OCI-LY7 (cell line): Measurements from ENCODE around the gene DYNC2H1. TPM values are rescaled to one million over a fixed set of nuclear protein-coding genes. Genes with fewer than 3 reads are reported as not detected.

ENCODE experiments used
- BruUV-seq: library from RNA; stranded (reverse); fragments of 400-500 nt; replicated peaks from 2 replicates; lab custom pipeline; 2021; lab: Mats Ljungman, UMichigan
- CTCF ChIA-PET: fragments of 300-600 bp; sonication (Branson Sonifier 250); formaldehyde crosslinking; loops from one replicate; lab custom pipeline; 2022; ENCODE audit warnings: antibody characterized with exemption; ENCODE audit not compliant: unreplicated experiment; lab: Charles Lee
- POLR2A ChIA-PET: fragments of 300-600 bp; sonication (Branson Sonifier 250); formaldehyde crosslinking; loops from one replicate; lab custom pipeline; 2022; ENCODE audit warnings: antibody characterized with exemption; lab: Charles Lee
- DNase-seq: peaks from one replicate; pipeline ENCODE4 v3.0.0-alpha.2; 2015; ENCODE audit warnings: low spot score
- H2AFZ ChIP-seq: fragments of 200-600 bp; sonication (generic), shearing (Covaris generic); 2 replicates; pipeline ENCODE4 v1.6.1; 2014; ENCODE audit warnings: mild to moderate bottlenecking, antibody characterized with exemption, low read length, moderate library complexity
- H3K27ac ChIP-seq: fragments of 200-600 bp; sonication (generic); 2 replicates; pipeline ENCODE4 v1.5.1; 2014; ENCODE audit warnings: mixed run types, low read depth, mild to moderate bottlenecking, moderate library complexity, low read length, inconsistent platforms; ENCODE audit not compliant: poor library complexity, severe bottlenecking
- H3K36me3 ChIP-seq: fragments of 200-600 bp; sonication (generic); 2 replicates; pipeline ENCODE4 v1.6.1; 2014; ENCODE audit warnings: mild to moderate bottlenecking, antibody characterized with exemption, low read length, moderate library complexity, mixed read lengths; ENCODE audit not compliant: insufficient read depth
- H3K4me1 ChIP-seq: fragments of 200-600 bp; sonication (generic); 2 replicates; pipeline ENCODE4 v1.5.1; 2014; ENCODE audit warnings: mild to moderate bottlenecking, low read length; ENCODE audit not compliant: insufficient read depth, poor library complexity, severe bottlenecking
- H3K4me2 ChIP-seq: fragments of 200-600 bp; sonication (generic); 2 replicates; pipeline ENCODE4 v1.6.1; 2014; ENCODE audit warnings: mild to moderate bottlenecking, low read length
- H3K4me3 ChIP-seq: fragments of 200-600 bp; sonication (generic); 2 replicates; pipeline ENCODE4 v1.5.1; 2014; ENCODE audit warnings: mild to moderate bottlenecking, low read depth, low read length; ENCODE audit not compliant: poor library complexity, severe bottlenecking
- H3K79me2 ChIP-seq: fragments of 200-600 bp; sonication (generic); 2 replicates; pipeline ENCODE4 v1.6.1; 2016; ENCODE audit warnings: low read depth, mild to moderate bottlenecking, low read length, moderate library complexity, mixed read lengths; ENCODE audit not compliant: insufficient read depth
- H3K9me2 ChIP-seq: fragments of 200-600 bp; sonication (generic); 2 replicates; pipeline ENCODE4 v1.6.1; 2016; ENCODE audit warnings: mild to moderate bottlenecking, low read length, mixed read lengths; ENCODE audit not compliant: insufficient read depth
- H3K9me3 ChIP-seq: fragments of 200-600 bp; sonication (generic); 2 replicates; pipeline ENCODE4 v1.6.1; 2014; ENCODE audit warnings: mild to moderate bottlenecking, mixed run types, low read length, mixed read lengths
- H4K20me1 ChIP-seq: fragments of 200-600 bp; sonication (generic); 2 replicates; pipeline ENCODE4 v1.6.1; 2014; ENCODE audit warnings: mild to moderate bottlenecking, antibody characterized with exemption, low read length, moderate library complexity, mixed read lengths; ENCODE audit not compliant: insufficient read depth
- EZH2phosphoT487 ChIP-seq: fragments of 200-600 bp; sonication (generic); IDR thresholded peaks from 2 replicates; pipeline ENCODE4 v1.6.1; 2018; ENCODE audit warnings: low read depth, borderline replicate concordance, mild to moderate bottlenecking, mixed run types, antibody characterized with exemption, low read length, moderate library complexity, mixed read lengths
- intact Hi-C: fragments of 100-400 bp; cut with micrococcal nuclease; formaldehyde crosslinking; loops from one replicate; pipeline ENCODE4 v1.10.0; 2022; ENCODE audit not compliant: unreplicated experiment
- total RNA-seq, 2 experiments: library from RNA; depleted of rRNA in 1 of 2; stranded (reverse); fragments of >200 nt in 1 of 2; shearing (Covaris generic) in 1 of 2; gene quantifications; 2 replicates each; pipeline ENCODE4 v1.2.3, GENCODE V29; 2014 to 2022
- TF ChIP-seq, protein P1 (sequence below): fragments of 200-600 bp; sonication (generic); conservative IDR thresholded peaks from 2 replicates; pipeline ENCODE4 v1.5.1; 2014; ENCODE audit warnings: mild to moderate bottlenecking, antibody characterized with exemption, low read length, moderate library complexity, mixed read lengths

Gene DYNC2H1
- total RNA-seq, 2 experiments from 2014 or later = 0.44 to 1.1 TPM

- no peak for DNase-seq
- TF ChIP-seq, protein P1, sequence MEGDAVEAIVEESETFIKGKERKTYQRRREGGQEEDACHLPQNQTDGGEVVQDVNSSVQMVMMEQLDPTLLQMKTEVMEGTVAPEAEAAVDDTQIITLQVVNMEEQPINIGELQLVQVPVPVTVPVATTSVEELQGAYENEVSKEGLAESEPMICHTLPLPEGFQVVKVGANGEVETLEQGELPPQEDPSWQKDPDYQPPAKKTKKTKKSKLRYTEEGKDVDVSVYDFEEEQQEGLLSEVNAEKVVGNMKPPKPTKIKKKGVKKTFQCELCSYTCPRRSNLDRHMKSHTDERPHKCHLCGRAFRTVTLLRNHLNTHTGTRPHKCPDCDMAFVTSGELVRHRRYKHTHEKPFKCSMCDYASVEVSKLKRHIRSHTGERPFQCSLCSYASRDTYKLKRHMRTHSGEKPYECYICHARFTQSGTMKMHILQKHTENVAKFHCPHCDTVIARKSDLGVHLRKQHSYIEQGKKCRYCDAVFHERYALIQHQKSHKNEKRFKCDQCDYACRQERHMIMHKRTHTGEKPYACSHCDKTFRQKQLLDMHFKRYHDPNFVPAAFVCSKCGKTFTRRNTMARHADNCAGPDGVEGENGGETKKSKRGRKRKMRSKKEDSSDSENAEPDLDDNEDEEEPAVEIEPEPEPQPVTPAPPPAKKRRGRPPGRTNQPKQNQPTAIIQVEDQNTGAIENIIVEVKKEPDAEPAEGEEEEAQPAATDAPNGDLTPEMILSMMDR = no peak
- no peak for TF ChIP-seq EZH2phosphoT487
- no peaks in the 10 kb centered on the region for H3K9me2 ChIP-seq
- no peak overlapping the region for H3K4me2 ChIP-seq
- intact Hi-C loops = no loop called here
- H4K20me1 ChIP-seq = no peaks in the 10 kb centered on the region
- H3K36me3 ChIP-seq = no peaks in the 10 kb centered on the region
- ChIA-PET POLR2A (no interaction called here), CTCF (no interaction called here)
- H3K4me3 ChIP-seq = no peak overlapping the region
- BruUV-seq = no TSS peak
- no peak overlapping the region for H2AFZ ChIP-seq
- no peaks in the 10 kb centered on the region for H3K79me2 ChIP-seq
- H3K4me1 ChIP-seq = no peaks in the 10 kb centered on the region
- H3K27ac ChIP-seq = no peak overlapping the region
- H3K9me3 ChIP-seq = no peaks in the 10 kb centered on the region
These were observed 289.6 kb downstream of the DYNC2H1 start for GRCh38 chr11:103398829-103399228.

DNA sequence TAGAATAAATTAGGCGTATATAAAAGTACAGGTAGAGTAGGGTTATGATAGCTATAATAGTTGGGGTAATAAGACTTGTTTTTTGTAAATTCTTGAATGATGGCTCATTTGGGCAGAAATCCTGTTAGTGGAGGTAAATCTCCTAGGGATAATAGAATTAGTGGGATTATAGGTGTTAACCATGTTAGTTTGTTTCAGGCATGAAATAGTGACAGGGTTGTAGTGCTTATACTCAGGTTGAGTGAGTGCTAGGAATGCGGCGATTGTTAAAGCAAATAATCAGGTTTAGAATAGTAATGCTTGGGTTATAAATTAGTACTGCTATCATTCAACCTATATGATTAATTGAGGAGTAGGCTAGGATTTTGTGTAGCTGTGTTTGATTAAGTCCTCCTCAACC lies 297.1 kb downstream of the DYNC2H1 start:
- Histone ChIP-seq H3K4me1 (no peaks in the 10 kb centered on the region), H3K4me3 (no peak overlapping the region), H4K20me1 (no peaks in the 10 kb centered on the region), H3K36me3 (no peaks in the 10 kb centered on the region), H2AFZ (no peak overlapping the region), H3K79me2 (no peaks in the 10 kb centered on the region), H3K27ac (no peak overlapping the region), H3K9me3 (no peaks in the 10 kb centered on the region), H3K4me2 (no peak overlapping the region), H3K9me2 (no peaks in the 10 kb centered on the region)
- POLR2A ChIA-PET = interaction anchor here (1.0 kb wide), 1 partner anchor 18 kb away, joined by 5 read pairs; no protein-coding TSS in a partner anchor
- no peak for TF ChIP-seq EZH2phosphoT487
- TF ChIP-seq, protein P1 = no peak
- no TSS peak for BruUV-seq
- intact Hi-C loops = no loop called here
- no peak for DNase-seq
- CTCF ChIA-PET = no interaction called here

- no peaks in the 10 kb centered on the region for H3K4me1 ChIP-seq
- TF ChIP-seq, protein P1 = no peak
- no peak for TF ChIP-seq EZH2phosphoT487
- H3K9me2 ChIP-seq = no peaks in the 10 kb centered on the region
- no peaks in the 10 kb centered on the region for H3K9me3 ChIP-seq
- H3K36me3 ChIP-seq = no peaks in the 10 kb centered on the region
- POLR2A ChIA-PET = no interaction called here
- no peak overlapping the region for H2AFZ ChIP-seq
- H3K4me2 ChIP-seq = no peak overlapping the region
- H3K79me2 ChIP-seq = no peaks in the 10 kb centered on the region
- H3K4me3 ChIP-seq = no peak overlapping the region
- no peak for DNase-seq
- intact Hi-C loops = no loop called here
- no peaks in the 10 kb centered on the region for H4K20me1 ChIP-seq
- no TSS peak for BruUV-seq
- no peak overlapping the region for H3K27ac ChIP-seq
- CTCF ChIA-PET = no interaction called here
These were observed 298.4 kb downstream of the DYNC2H1 start for GRCh38 chr11:103407641-103408040.
